GM12878 (cell line): Measurements from ENCODE around the gene FADS1. TPM values are rescaled to one million over a fixed set of nuclear protein-coding genes. Genes with fewer than 3 reads are reported as not detected.

Experiments
- ATAC-seq: fragments of 200-7000 bp; cut with Tn5 transposase; 3 replicates; pipeline ENCODE4 v1.9.1; 2020; ENCODE audit warnings: mild to moderate bottlenecking, moderate library complexity
- BruUV-seq: library from RNA; stranded (reverse); fragments of 400-500 nt; replicated peaks from 2 replicates; lab custom pipeline; 2021; lab: Mats Ljungman, UMichigan
- CTCF ChIA-PET: fragments of 300-600 bp; sonication (Branson Sonifier 250); formaldehyde crosslinking; extraction: SDS; loops from one replicate; lab custom pipeline; 2021; ENCODE audit warnings: inconsistent platforms; lab: Yijun Ruan, JAX
- POLR2A ChIA-PET: fragments of 350-600 bp; formaldehyde crosslinking; extraction: SDS; loops from one replicate; lab custom pipeline; 2021; ENCODE audit warnings: inconsistent platforms; lab: Charles Lee
- RAD21 ChIA-PET: fragments of 300-600 bp; sonication (Branson Sonifier 250); formaldehyde crosslinking; loops from one replicate; lab custom pipeline; 2023; ENCODE audit warnings: antibody characterized with exemption; ENCODE audit not compliant: unreplicated experiment; lab: Charles Lee
- SMC1A ChIA-PET: fragments of 300-600 bp; sonication (Branson Sonifier 250); formaldehyde crosslinking; loops from one replicate; lab custom pipeline; 2023; ENCODE audit not compliant: unreplicated experiment, uncharacterized antibody; lab: Charles Lee
- DNase-seq: peaks from one replicate; pipeline ENCODE4 v3.0.0-alpha.2; 2011; ENCODE audit warnings: low read depth, low spot score
- FAIRE-seq: peaks from 3 replicates; lab custom pipeline; 2011; peaks lifted over from hg19 to GRCh38; lab: Jason Lieb, UNC
- H2AFZ ChIP-seq: 2 replicates; pipeline ENCODE4 v1.6.0; 2011; ENCODE audit warnings: low read depth, low read length, control low read depth; ENCODE audit not compliant: control insufficient read depth
- H3K27ac ChIP-seq: 2 replicates; pipeline ENCODE4 v1.5.1; 2011; ENCODE audit warnings: control low read depth; ENCODE audit not compliant: control insufficient read depth, insufficient read depth
- H3K27me3 ChIP-seq, 2 experiments: replicated peaks in 1 of 2; 2 replicates each; pipeline versions ENCODE4 v1.6.0 to v1.6.1; 2011; ENCODE audit warnings: low read length in 1 of 2; ENCODE audit not compliant: control insufficient read depth in 2 of 2, insufficient read depth in 2 of 2
- H3K36me3 ChIP-seq, 2 experiments: 2 replicates each; pipeline ENCODE4 v1.5.1; 2011; ENCODE audit warnings: low read length in 1 of 2; ENCODE audit not compliant: control insufficient read depth in 2 of 2, insufficient read depth in 2 of 2
- H3K4me1 ChIP-seq: 2 replicates; pipeline ENCODE4 v1.6.1; 2011; ENCODE audit warnings: mild to moderate bottlenecking, low read length, moderate library complexity, mixed read lengths; ENCODE audit not compliant: control insufficient read depth, insufficient read depth
- H3K4me2 ChIP-seq: 2 replicates; pipeline ENCODE4 v1.6.0; 2011; ENCODE audit warnings: control low read depth; ENCODE audit not compliant: control insufficient read depth, insufficient read depth
- H3K4me3 ChIP-seq: fragments of 200-600 bp; sonication (generic); 2 replicates; pipeline ENCODE4 v1.5.1; 2016
- H3K79me2 ChIP-seq: 2 replicates; pipeline ENCODE4 v1.6.0; 2011; ENCODE audit warnings: low read length; ENCODE audit not compliant: control insufficient read depth, insufficient read depth
- H3K9ac ChIP-seq: 2 replicates; pipeline ENCODE4 v1.8.0; 2011; ENCODE audit warnings: low read length, control low read depth, mixed read lengths; ENCODE audit not compliant: control insufficient read depth, insufficient read depth
- H3K9me3 ChIP-seq: replicated peaks from 3 replicates; pipeline ENCODE4 v1.5.1; 2011; ENCODE audit warnings: mild to moderate bottlenecking, low read length; ENCODE audit not compliant: control insufficient read depth, insufficient read depth
- H4K20me1 ChIP-seq: 2 replicates; pipeline ENCODE4 v1.6.0; 2011; ENCODE audit not compliant: control insufficient read depth, insufficient read depth
- CTCF ChIP-seq, 3 experiments: IDR thresholded peaks in 2 of 3; conservative IDR thresholded peaks in 1 of 3; 2 replicates each; pipeline ENCODE4 v1.5.1; 2011; ENCODE audit warnings: low read depth in 3 of 3, low read length in 3 of 3, mild to moderate bottlenecking in 3 of 3, control low read depth in 2 of 3, moderate library complexity in 2 of 3, inconsistent platforms in 1 of 3, mixed read lengths in 1 of 3; ENCODE audit not compliant: control insufficient read depth in 2 of 3, insufficient read depth in 1 of 3; ENCODE audit errors: extremely low read depth in 1 of 3
- MYC ChIP-seq: IDR thresholded peaks from 2 replicates; pipeline ENCODE4 v1.6.1; 2011; ENCODE audit warnings: mild to moderate bottlenecking, low read length, moderate library complexity, inconsistent platforms; ENCODE audit not compliant: insufficient read depth, insufficient replicate concordance, insufficient read length, severe bottlenecking
- NFYB ChIP-seq: IDR thresholded peaks from 2 replicates; pipeline ENCODE4 v1.6.1; 2011; ENCODE audit warnings: low read depth, mild to moderate bottlenecking, low read length, improper control_type of control experiment, moderate library complexity; ENCODE audit not compliant: insufficient read depth
- POLR2A ChIP-seq: IDR thresholded peaks from 2 replicates; pipeline ENCODE4 v1.6.1; 2011; ENCODE audit warnings: low read depth, mild to moderate bottlenecking, low read length
- RELA ChIP-seq: fragments of 450-650 bp; IDR thresholded peaks from 2 replicates; pipeline ENCODE4 v1.8.0; 2014; ENCODE audit warnings: borderline replicate concordance; ENCODE audit not compliant: partially characterized antibody
- RFX5 ChIP-seq: IDR thresholded peaks from 2 replicates; pipeline ENCODE4 v1.6.1; 2011; ENCODE audit warnings: low read depth, low read length, improper control_type of control experiment
- SKIL ChIP-seq: fragments of 450-650 bp; IDR thresholded peaks from 2 replicates; pipeline ENCODE4 v1.6.1; 2017; ENCODE audit warnings: mild to moderate bottlenecking, low read depth, inconsistent platforms; ENCODE audit not compliant: poor library complexity, severe bottlenecking
- ZNF217 ChIP-seq: fragments of 450-650 bp; IDR thresholded peaks from 2 replicates; pipeline ENCODE4 v1.6.1; 2017; ENCODE audit warnings: antibody characterized with exemption, mild to moderate bottlenecking
- WGBS: methylation state at CpG from one replicate; pipeline ENCODE4 v1.1.6; 2016; ENCODE audit warnings: low lambda C conversion rate; ENCODE audit not compliant: insufficient replicate concordance, insufficient coverage; ENCODE audit errors: missing lambda C conversion rate; 5-methylcytosine and 5-hydroxymethylcytosine counted together
- in situ Hi-C: fragments of 300-500 bp; cut with MboI; formaldehyde crosslinking; loops from 9 replicates; pipeline ENCODE4 v1.14.3; 2018; ENCODE audit warnings: mixed read lengths
- intact Hi-C: fragments of 100-400 bp; cut with micrococcal nuclease; formaldehyde crosslinking; loops from one replicate; pipeline ENCODE4 v1.14.2; 2022; ENCODE audit not compliant: unreplicated experiment
- polyA plus RNA-seq, 11 experiments: library from polyadenylated mRNA; depleted of rRNA in 4 of 11; unstranded in 6 of 11; stranded (reverse) in 5 of 11; fragments of >200 nt; fragmentation: Nextera tagmentation in 4 of 11; fragmentation: Illumina TruSeq in 1 of 11; extraction: Ambion mirVana in 4 of 11; extraction: Trizol in 1 of 11; gene quantifications; 1 replicate in 1 of 11; 2 replicates in 10 of 11; pipeline versions ENCODE4 v1.2.1 to v1.2.3, GENCODE V29; 2011 to 2016; ENCODE audit warnings: inconsistent platforms in 2 of 11, missing spikeins in 2 of 11, low read depth in 1 of 11
- total RNA-seq, 4 experiments: library from RNA; depleted of rRNA in 3 of 4; stranded (reverse); fragments of >200 nt in 3 of 4; fragmentation: Illumina TruSeq in 1 of 4; extraction: Trizol in 1 of 4; gene quantifications; 2 replicates each; pipeline versions ENCODE4 v1.2.1 to v1.2.3, GENCODE V29; 2013 to 2021

The FADS1 gene
- total and polyA plus RNA-seq, 10 of the 15 experiments (the other 5 are each of a cell fraction or from before 2014, with no cell fraction given), result 8.8 to 73.9 (median 39.0) TPM

- no peak overlapping the region for H3K4me3 ChIP-seq
- H3K4me2 ChIP-seq, result no peak overlapping the region
- CTCF ChIA-PET, result interaction anchor here (0.7 to 1.3 kb wide), 2 partner anchors 47 to 237 kb away, joined by 3 to 5 read pairs; no protein-coding TSS in a partner anchor
- no TSS peak for BruUV-seq
- intact Hi-C loops, result no loop called here
- H4K20me1 ChIP-seq, result no peaks in the 10 kb centered on the region
- RAD21 ChIA-PET, result no interaction called here
- no peak overlapping the region for H2AFZ ChIP-seq
- in situ Hi-C loops, result no loop called here
- no peak for TF ChIP-seq SKIL
- TF ChIP-seq MYC, result no peak
- no peak for TF ChIP-seq NFYB
- TF ChIP-seq ZNF217, result no peak
- TF ChIP-seq POLR2A, result peak; percentile 20; the same call in 1 of the 2 replicates
- no peak for TF ChIP-seq RFX5
- no peak for TF ChIP-seq RELA
- TF ChIP-seq CTCF (IDR thresholded peaks at IDR 0.05 in 2 of 3, conservative IDR thresholded peaks at IDR 0.05 in 1 of 3; ENCODE audit: control insufficient read depth in 2 of 3, extremely low read depth in 1 of 3, insufficient read depth in 1 of 3, low read depth in 3 of 3, low read length in 3 of 3), result no peak
- peaks cover 30 to 50% of the 10 kb centered on the region in 2 experiments for H3K36me3 ChIP-seq
- POLR2A ChIA-PET, result interaction anchor here (0.7 kb wide), 1 partner anchor 28 kb away, joined by 3 read pairs; no protein-coding TSS in a partner anchor
- SMC1A ChIA-PET, result interaction anchor here (0.6 kb wide), 1 partner anchor 85 kb away, joined by 3 read pairs; no protein-coding TSS in a partner anchor
- H3K4me1 ChIP-seq, result no peaks in the 10 kb centered on the region
- no peak for DNase-seq
- no peak overlapping the region for H3K27ac ChIP-seq
- 90% methylated on average over 12 of the region's 16 CpGs for WGBS
- no peaks in the 10 kb centered on the region for H3K27me3 ChIP-seq
- no peaks in the 10 kb centered on the region for H3K79me2 ChIP-seq
- H3K9me3 ChIP-seq, result no peaks in the 10 kb centered on the region
- FAIRE-seq, result no peak
- H3K9ac ChIP-seq, result no peak overlapping the region
- no peak for ATAC-seq
These were observed 28.2 kb upstream of the FADS1 start for GRCh38 chr11:61844909-61845565.
